HCT116 (cell line): Measurements from ENCODE around the gene ADIPOR2.

ENCODE experiments used
- EZH2 ChIP-seq: fragments of 200-600 bp; sonication (generic); IDR thresholded peaks from 2 replicates; pipeline ENCODE4 v1.6.1; 2017; ENCODE audit warnings: antibody characterized with exemption, mixed run types
- JUND ChIP-seq: IDR thresholded peaks from 2 replicates; pipeline ENCODE4 v1.6.1; 2012
- POLR2A ChIP-seq: IDR thresholded peaks from 2 replicates; pipeline ENCODE4 v1.7.0; 2011; ENCODE audit warnings: borderline replicate concordance; ENCODE audit not compliant: insufficient read depth, insufficient read length; ENCODE audit errors: extremely low read depth
- POLR2AphosphoS5 ChIP-seq: IDR thresholded peaks from 2 replicates; pipeline ENCODE4 v1.6.1; 2011; ENCODE audit warnings: mild to moderate bottlenecking, low read depth, low read length, moderate library complexity
- TF ChIP-seq, protein P1 (sequence below), 3 experiments: fragments of 200-600 bp in 1 of 3; sonication (generic) in 1 of 3; IDR thresholded peaks in 2 of 3; conservative IDR thresholded peaks in 1 of 3; 2 replicates each; pipeline ENCODE4 v1.5.1; 2012 to 2017; ENCODE audit warnings: low read depth in 2 of 3, low read length in 2 of 3, antibody characterized with exemption in 1 of 3, borderline replicate concordance in 1 of 3, control low read depth in 1 of 3, mild to moderate bottlenecking in 1 of 3, mixed read lengths in 1 of 3, mixed run types in 1 of 3, moderate library complexity in 1 of 3; ENCODE audit not compliant: insufficient read depth in 1 of 3

DNA sequence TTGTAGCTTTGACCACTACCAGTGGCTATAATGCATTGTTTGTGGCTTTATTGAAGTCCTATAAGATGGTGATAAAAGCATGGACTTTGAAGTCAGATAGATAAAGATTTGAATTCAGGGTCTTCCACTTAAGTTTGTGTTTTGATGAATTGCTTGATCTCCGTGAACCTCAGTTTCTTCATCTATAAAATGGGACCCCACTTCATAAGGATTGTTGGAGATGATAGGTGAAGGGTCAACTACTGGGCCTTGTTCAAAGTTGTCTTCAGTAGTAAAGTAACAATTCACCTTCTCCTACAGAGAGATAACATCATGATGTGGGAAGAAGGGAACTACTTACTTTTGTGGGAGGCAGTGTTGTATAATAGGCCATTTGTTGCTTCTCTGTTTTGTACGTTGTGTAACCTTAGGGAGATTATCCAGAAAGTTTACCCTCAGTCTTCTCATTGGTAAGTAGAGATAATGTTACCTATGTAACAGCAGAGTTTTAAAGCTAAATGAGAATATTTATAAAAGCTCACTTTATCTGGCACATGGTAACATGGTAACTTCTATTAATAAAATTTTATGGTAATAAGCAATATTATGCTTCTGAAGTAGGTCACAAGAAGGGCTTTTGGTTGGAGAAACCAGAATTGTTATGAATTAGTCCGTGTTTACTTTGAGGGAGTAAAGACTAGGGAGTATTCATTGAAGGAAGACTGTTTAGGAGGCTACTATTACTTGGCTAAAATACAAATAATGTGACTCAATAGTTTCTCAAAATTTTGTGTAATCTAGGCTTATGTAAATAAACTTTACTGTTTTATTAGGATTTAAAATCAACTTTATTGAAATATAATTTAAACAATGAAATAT is 15.1 kb downstream of the ADIPOR2 start:
- TF ChIP-seq, protein P1, sequence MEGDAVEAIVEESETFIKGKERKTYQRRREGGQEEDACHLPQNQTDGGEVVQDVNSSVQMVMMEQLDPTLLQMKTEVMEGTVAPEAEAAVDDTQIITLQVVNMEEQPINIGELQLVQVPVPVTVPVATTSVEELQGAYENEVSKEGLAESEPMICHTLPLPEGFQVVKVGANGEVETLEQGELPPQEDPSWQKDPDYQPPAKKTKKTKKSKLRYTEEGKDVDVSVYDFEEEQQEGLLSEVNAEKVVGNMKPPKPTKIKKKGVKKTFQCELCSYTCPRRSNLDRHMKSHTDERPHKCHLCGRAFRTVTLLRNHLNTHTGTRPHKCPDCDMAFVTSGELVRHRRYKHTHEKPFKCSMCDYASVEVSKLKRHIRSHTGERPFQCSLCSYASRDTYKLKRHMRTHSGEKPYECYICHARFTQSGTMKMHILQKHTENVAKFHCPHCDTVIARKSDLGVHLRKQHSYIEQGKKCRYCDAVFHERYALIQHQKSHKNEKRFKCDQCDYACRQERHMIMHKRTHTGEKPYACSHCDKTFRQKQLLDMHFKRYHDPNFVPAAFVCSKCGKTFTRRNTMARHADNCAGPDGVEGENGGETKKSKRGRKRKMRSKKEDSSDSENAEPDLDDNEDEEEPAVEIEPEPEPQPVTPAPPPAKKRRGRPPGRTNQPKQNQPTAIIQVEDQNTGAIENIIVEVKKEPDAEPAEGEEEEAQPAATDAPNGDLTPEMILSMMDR (IDR thresholded peaks at IDR 0.05 in 2 of 3, conservative IDR thresholded peaks at IDR 0.05 in 1 of 3; ENCODE audit: borderline replicate concordance in 1 of 3, insufficient read depth in 1 of 3, low read depth in 2 of 3, low read length in 2 of 3) = no peak
- TF ChIP-seq POLR2AphosphoS5 (no peak), POLR2A (no peak), JUND (no peak), EZH2 (no peak)
